ENCODE data around the gene RSPRY1.
A peak's percentile ranks its signal among the peaks of the same experiment; 100 is the strongest.

The RSPRY1 gene

GRCh38 chr16:57179215-57179828 lies 6.8 kb upstream of the RSPRY1 start:
- Histone ChIP-seq H3K4me3 (ENCODE audit: insufficient read depth in 1 of 2, low read depth in 1 of 2, low read length in 2 of 2) (no peak overlapping the region), H3K4me1 (ENCODE audit: control insufficient read depth, insufficient read depth, low read depth, low read length) (peaks cover 1% of the 10 kb centered on the region), H2BK120ac (ENCODE audit: low read depth, low read length) (no peak overlapping the region), H3K27me3 (ENCODE audit: control insufficient read depth in 1 of 2, insufficient read depth in 1 of 2, low read length in 2 of 2) (no peaks in the 10 kb centered on the region), H4K91ac (ENCODE audit: low read length) (no peak overlapping the region), H2AK5ac (ENCODE audit: low read length, severe bottlenecking) (no peak overlapping the region), H3K23ac (ENCODE audit: low read length in 2 of 2) (no peak overlapping the region), H3K9me3 (ENCODE audit: control insufficient read depth, low read length) (peaks cover 4% of the 10 kb centered on the region), H3K27ac (ENCODE audit: low read length, poor library complexity, severe bottlenecking) (no peak overlapping the region), H3K4me2 (ENCODE audit: low read length, poor library complexity, severe bottlenecking) (no peak overlapping the region), H2BK12ac (ENCODE audit: low read length in 2 of 2) (no peak overlapping the region), H3K9ac (ENCODE audit: low read length) (no peak overlapping the region), H3K18ac (ENCODE audit: low read depth in 1 of 2, low read length in 2 of 2) (no peak overlapping the region), H2AFZ (ENCODE audit: low read depth, low read length) (no peak overlapping the region), H3K79me1 (replicated peaks; ENCODE audit: low read length, poor library complexity, severe bottlenecking) (peaks cover 22% of the 10 kb centered on the region), H4K8ac (ENCODE audit: low read length) (no peak overlapping the region), H3K4ac (ENCODE audit: low read depth in 1 of 2, low read length in 2 of 2) (no peak overlapping the region), H3K36me3 (ENCODE audit: control insufficient read depth in 1 of 2, insufficient read depth in 2 of 2, low read depth in 1 of 2, low read length in 2 of 2) (peaks cover 5 to 6% of the 10 kb centered on the region in 2 experiments), H2BK5ac (ENCODE audit: low read depth, low read length, poor library complexity, severe bottlenecking) (no peak overlapping the region), H3K14ac (ENCODE audit: low read length in 2 of 2) (no peak overlapping the region), H2BK15ac (ENCODE audit: low read depth, poor library complexity, severe bottlenecking) (no peak overlapping the region)
- no peak for DNase-seq
- WGBS, result 78% methylated on average over 3 of the region's 3 CpGs

- no peak overlapping the region for H2BK5ac ChIP-seq (ENCODE audit: low read depth, low read length, poor library complexity, severe bottlenecking)
- no peak overlapping the region for H2AFZ ChIP-seq (ENCODE audit: low read depth, low read length)
- H3K36me3 ChIP-seq (ENCODE audit: control insufficient read depth in 1 of 2, insufficient read depth in 2 of 2, low read depth in 1 of 2, low read length in 2 of 2), result peaks cover 0 to 6% of the 10 kb centered on the region in 2 experiments
- no peak overlapping the region for H3K23ac ChIP-seq (ENCODE audit: low read length in 2 of 2)
- H2BK120ac ChIP-seq (ENCODE audit: low read depth, low read length), result no peak overlapping the region
- H2BK12ac ChIP-seq (ENCODE audit: low read length in 2 of 2), result no peak overlapping the region
- H3K27me3 ChIP-seq (ENCODE audit: control insufficient read depth in 1 of 2, insufficient read depth in 1 of 2, low read length in 2 of 2), result no peaks in the 10 kb centered on the region
- no peak overlapping the region for H4K8ac ChIP-seq (ENCODE audit: low read length)
- WGBS, result 93% methylated on average over 3 of the region's 4 CpGs
- peaks cover 21% of the 10 kb centered on the region for H3K79me1 ChIP-seq (replicated peaks; ENCODE audit: low read length, poor library complexity, severe bottlenecking)
- peak overlapping the region in 1 of 2 experiments; percentile 82 for H3K4me3 ChIP-seq (ENCODE audit: insufficient read depth in 1 of 2, low read depth in 1 of 2, low read length in 2 of 2)
- H4K91ac ChIP-seq (ENCODE audit: low read length), result no peak overlapping the region
- no peak overlapping the region for H3K9ac ChIP-seq (ENCODE audit: low read length)
- H2BK15ac ChIP-seq (ENCODE audit: low read depth, poor library complexity, severe bottlenecking), result no peak overlapping the region
- no peak overlapping the region for H3K27ac ChIP-seq (ENCODE audit: low read length, poor library complexity, severe bottlenecking)
- H3K4me2 ChIP-seq (ENCODE audit: low read length, poor library complexity, severe bottlenecking), result no peak overlapping the region
- no peak for DNase-seq
- H3K18ac ChIP-seq (ENCODE audit: low read depth in 1 of 2, low read length in 2 of 2), result no peak overlapping the region
- no peak overlapping the region for H3K14ac ChIP-seq (ENCODE audit: low read length in 2 of 2)
- no peak overlapping the region for H3K4ac ChIP-seq (ENCODE audit: low read depth in 1 of 2, low read length in 2 of 2)
- no peak overlapping the region for H2AK5ac ChIP-seq (ENCODE audit: low read length, severe bottlenecking)
- peaks cover 6% of the 10 kb centered on the region for H3K4me1 ChIP-seq (ENCODE audit: control insufficient read depth, insufficient read depth, low read depth, low read length)
- peaks cover 4% of the 10 kb centered on the region for H3K9me3 ChIP-seq (ENCODE audit: control insufficient read depth, low read length)
Measured at GRCh38 chr16:57184113-57184512, 2.0 kb upstream of the RSPRY1 start.

- 39% methylated on average over 15 of the region's 15 CpGs for WGBS
- H3K4me1 ChIP-seq (ENCODE audit: control insufficient read depth, insufficient read depth, low read depth, low read length), result peaks cover 7% of the 10 kb centered on the region
- H3K9ac ChIP-seq (ENCODE audit: low read length), result peak overlapping the region; percentile 96
- DNase-seq, result no peak
- H3K18ac ChIP-seq (ENCODE audit: low read depth in 1 of 2, low read length in 2 of 2), result peak overlapping the region in 1 of 2 experiments; percentile 3
- peaks cover 21% of the 10 kb centered on the region for H3K79me1 ChIP-seq (replicated peaks; ENCODE audit: low read length, poor library complexity, severe bottlenecking)
- H2AK5ac ChIP-seq (ENCODE audit: low read length, severe bottlenecking), result peak overlapping the region; percentile 35
- peaks cover 4% of the 10 kb centered on the region for H3K9me3 ChIP-seq (ENCODE audit: control insufficient read depth, low read length)
- H4K91ac ChIP-seq (ENCODE audit: low read length), result no peak overlapping the region
- peaks cover 4 to 6% of the 10 kb centered on the region in 2 experiments for H3K36me3 ChIP-seq (ENCODE audit: control insufficient read depth in 1 of 2, insufficient read depth in 2 of 2, low read depth in 1 of 2, low read length in 2 of 2)
- peak overlapping the region in 1 of 2 experiments; percentile 71 for H3K4ac ChIP-seq (ENCODE audit: low read depth in 1 of 2, low read length in 2 of 2)
- H4K8ac ChIP-seq (ENCODE audit: low read length), result peak overlapping the region; percentile 7
- H2BK120ac ChIP-seq (ENCODE audit: low read depth, low read length), result no peak overlapping the region
- H2BK15ac ChIP-seq (ENCODE audit: low read depth, poor library complexity, severe bottlenecking), result no peak overlapping the region
- H2BK12ac ChIP-seq (ENCODE audit: low read length in 2 of 2), result no peak overlapping the region
- H3K23ac ChIP-seq (ENCODE audit: low read length in 2 of 2), result no peak overlapping the region
- H3K14ac ChIP-seq (ENCODE audit: low read length in 2 of 2), result no peak overlapping the region
- H2AFZ ChIP-seq (ENCODE audit: low read depth, low read length), result no peak overlapping the region
- no peak overlapping the region for H3K27ac ChIP-seq (ENCODE audit: low read length, poor library complexity, severe bottlenecking)
- peak overlapping the region; percentile 81 for H3K4me2 ChIP-seq (ENCODE audit: low read length, poor library complexity, severe bottlenecking)
- no peaks in the 10 kb centered on the region for H3K27me3 ChIP-seq (ENCODE audit: control insufficient read depth in 1 of 2, insufficient read depth in 1 of 2, low read length in 2 of 2)
- H3K4me3 ChIP-seq (ENCODE audit: insufficient read depth in 1 of 2, low read depth in 1 of 2, low read length in 2 of 2), result peak overlapping the region; percentile 70 to 82
- no peak overlapping the region for H2BK5ac ChIP-seq (ENCODE audit: low read depth, low read length, poor library complexity, severe bottlenecking)
Measured at GRCh38 chr16:57184887-57185445, 1.2 kb upstream of the RSPRY1 start.

- Histone ChIP-seq H3K4me1 (ENCODE audit: control insufficient read depth, insufficient read depth, low read depth, low read length) (peaks cover 9% of the 10 kb centered on the region), H2BK12ac (ENCODE audit: low read length in 2 of 2) (no peak overlapping the region), H3K79me1 (replicated peaks; ENCODE audit: low read length, poor library complexity, severe bottlenecking) (peaks cover 21% of the 10 kb centered on the region), H3K27ac (ENCODE audit: low read length, poor library complexity, severe bottlenecking) (peak overlapping the region; percentile 48), H4K8ac (ENCODE audit: low read length) (peak overlapping the region; percentile 90), H2AFZ (ENCODE audit: low read depth, low read length) (no peak overlapping the region), H4K91ac (ENCODE audit: low read length) (peak overlapping the region; percentile 31), H3K4me3 (ENCODE audit: insufficient read depth in 1 of 2, low read depth in 1 of 2, low read length in 2 of 2) (peak overlapping the region; percentile 70 to 82), H3K18ac (ENCODE audit: low read depth in 1 of 2, low read length in 2 of 2) (peak overlapping the region; percentile 46 to 90), H2BK5ac (ENCODE audit: low read depth, low read length, poor library complexity, severe bottlenecking) (no peak overlapping the region), H3K36me3 (ENCODE audit: control insufficient read depth in 1 of 2, insufficient read depth in 2 of 2, low read depth in 1 of 2, low read length in 2 of 2) (peaks cover 4% of the 10 kb centered on the region in 2 experiments), H2AK5ac (ENCODE audit: low read length, severe bottlenecking) (no peak overlapping the region), H3K9ac (ENCODE audit: low read length) (peak overlapping the region; percentile 96), H3K9me3 (ENCODE audit: control insufficient read depth, low read length) (peaks cover 4% of the 10 kb centered on the region), H3K23ac (ENCODE audit: low read length in 2 of 2) (no peak overlapping the region), H2BK120ac (ENCODE audit: low read depth, low read length) (peak overlapping the region; percentile 59), H3K27me3 (ENCODE audit: control insufficient read depth in 1 of 2, insufficient read depth in 1 of 2, low read length in 2 of 2) (no peaks in the 10 kb centered on the region), H3K14ac (ENCODE audit: low read length in 2 of 2) (no peak overlapping the region), H2BK15ac (ENCODE audit: low read depth, poor library complexity, severe bottlenecking) (peak overlapping the region; percentile 18), H3K4ac (ENCODE audit: low read depth in 1 of 2, low read length in 2 of 2) (peak overlapping the region; percentile 52 to 93), H3K4me2 (ENCODE audit: low read length, poor library complexity, severe bottlenecking) (peak overlapping the region; percentile 81)
- under 1% methylated on average over 30 of the region's 37 CpGs for WGBS
- DNase-seq, result peak; percentile 76
Measured at GRCh38 chr16:57185446-57185944, 634 bp upstream of the RSPRY1 start.

Data from mesenchymal stem cell (in vitro differentiated cells and primary cell).